GM18909 (cell line): ENCODE data around the gene CACNG4.
"Not testable (repeated sequence)": the region's sequence is repeated elsewhere in the genome, so short reads cannot be mapped to it uniquely, and the experiment has no call there.

ENCODE experiments used
- ATAC-seq: cut with Tn5 transposase; IDR thresholded peaks from one replicate; pipeline ENCODE4 v1.9.1; 2021; ENCODE audit warnings: mild to moderate bottlenecking; ENCODE audit not compliant: unreplicated experiment, poor library complexity

The CACNG4 gene

DNA sequence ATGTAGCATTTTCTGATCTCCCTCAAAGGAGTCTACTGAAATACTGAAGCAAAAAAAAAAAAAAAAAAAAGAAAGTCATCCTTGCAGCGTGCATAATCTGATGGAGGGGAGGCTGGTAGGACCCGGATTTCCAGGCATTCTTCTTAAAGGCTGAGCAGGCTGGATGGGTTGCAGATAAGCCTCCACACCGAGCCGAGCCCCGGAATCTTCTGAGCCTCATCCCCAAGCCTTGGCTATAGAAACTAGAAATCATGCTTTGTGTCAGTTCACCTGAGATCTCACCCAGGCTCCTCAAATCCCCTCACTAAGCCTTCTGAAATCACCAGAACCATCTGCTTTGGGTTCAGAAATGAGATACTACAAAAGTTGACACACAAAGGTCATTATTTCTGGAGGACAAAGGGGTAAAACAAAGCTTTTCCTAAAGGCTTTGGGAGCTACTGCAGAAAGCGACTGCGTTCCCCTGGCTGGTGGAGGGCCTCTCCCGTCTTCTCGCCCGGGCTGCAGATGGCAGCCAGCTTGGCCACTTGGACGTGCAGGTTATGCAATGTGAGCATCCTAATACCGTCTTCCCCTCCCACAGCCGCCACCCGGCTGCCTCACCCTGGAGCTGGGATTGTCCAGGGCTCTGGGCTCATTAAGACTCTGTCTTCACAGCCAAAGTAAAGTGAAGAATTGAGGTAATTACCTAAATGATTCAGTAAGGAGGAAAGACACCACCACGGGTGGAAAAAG lies 4.7 kb upstream of the CACNG4 start:
- ATAC-seq, result no peak

GRCh38 chr17:66960613-66961012 lies 3.9 kb upstream of the CACNG4 start:
- ATAC-seq, result no peak

DNA sequence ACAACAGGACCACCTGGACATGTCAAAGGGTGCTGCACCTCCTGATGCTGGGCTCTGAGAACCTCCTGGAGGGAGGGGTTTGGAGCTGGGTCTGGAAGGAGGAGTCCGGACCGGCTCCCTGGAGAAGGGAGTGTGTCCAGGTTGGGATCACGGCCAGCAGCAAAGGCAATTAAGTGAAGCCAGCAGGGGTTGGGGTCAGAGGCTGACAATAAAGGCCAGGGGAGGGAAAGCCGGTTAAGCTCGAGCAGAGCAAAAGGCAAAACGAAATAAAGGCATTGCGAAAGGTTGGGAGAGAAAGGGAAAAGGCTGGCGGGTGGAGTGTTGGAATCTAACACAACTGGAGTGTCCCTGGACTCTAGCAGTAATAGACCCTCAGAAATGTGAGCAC lies 992 bp upstream of the CACNG4 start:
- no peak for ATAC-seq

GRCh38 chr17:66964930-66965800 lies 658 bp downstream of the CACNG4 start:
- no peak for ATAC-seq

DNA sequence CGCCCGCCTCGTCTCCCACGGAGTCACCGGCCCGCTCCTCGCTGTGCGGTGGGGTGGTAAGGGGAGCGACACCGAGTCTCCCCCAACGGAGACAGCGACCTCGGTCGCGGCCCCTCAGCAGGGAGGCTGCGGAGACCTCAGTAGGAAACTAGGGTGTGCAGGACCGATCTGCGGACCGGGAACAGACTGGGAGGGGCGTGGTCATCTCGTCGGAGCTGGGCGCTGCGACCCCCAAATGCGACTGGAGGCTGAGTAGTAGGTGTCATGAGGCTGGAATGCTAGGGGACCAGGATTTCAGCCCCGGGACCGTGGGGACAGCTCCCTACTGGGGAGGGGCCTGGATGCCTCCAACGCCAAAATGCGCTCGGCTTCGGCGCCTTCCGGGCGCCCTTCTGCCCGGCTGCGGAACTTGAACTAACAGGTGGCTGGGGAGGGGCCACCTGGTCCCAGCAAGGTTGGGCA lies 1.3 kb downstream of the CACNG4 start:
- no peak for ATAC-seq

DNA sequence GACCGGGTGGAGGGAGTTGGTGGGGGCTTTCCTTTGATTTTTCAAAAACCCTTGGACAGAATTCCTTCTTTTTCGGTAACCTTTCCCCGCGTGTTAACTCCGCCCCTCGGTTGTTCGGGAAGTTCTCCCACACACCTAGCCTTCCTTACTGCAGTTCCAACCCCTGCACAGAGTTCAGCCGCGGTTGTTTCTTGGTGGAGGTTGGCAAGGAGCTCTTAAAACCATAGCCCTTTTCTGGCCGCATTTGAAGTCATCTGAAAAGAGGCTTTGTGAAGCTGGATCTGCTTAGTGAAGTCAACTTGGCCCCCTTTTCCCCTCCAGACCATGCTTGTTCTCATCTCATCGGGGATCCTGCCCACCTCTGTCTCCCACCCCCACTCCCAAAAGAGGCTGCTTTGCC lies 1.8 kb downstream of the CACNG4 start:
- ATAC-seq, result no peak

DNA sequence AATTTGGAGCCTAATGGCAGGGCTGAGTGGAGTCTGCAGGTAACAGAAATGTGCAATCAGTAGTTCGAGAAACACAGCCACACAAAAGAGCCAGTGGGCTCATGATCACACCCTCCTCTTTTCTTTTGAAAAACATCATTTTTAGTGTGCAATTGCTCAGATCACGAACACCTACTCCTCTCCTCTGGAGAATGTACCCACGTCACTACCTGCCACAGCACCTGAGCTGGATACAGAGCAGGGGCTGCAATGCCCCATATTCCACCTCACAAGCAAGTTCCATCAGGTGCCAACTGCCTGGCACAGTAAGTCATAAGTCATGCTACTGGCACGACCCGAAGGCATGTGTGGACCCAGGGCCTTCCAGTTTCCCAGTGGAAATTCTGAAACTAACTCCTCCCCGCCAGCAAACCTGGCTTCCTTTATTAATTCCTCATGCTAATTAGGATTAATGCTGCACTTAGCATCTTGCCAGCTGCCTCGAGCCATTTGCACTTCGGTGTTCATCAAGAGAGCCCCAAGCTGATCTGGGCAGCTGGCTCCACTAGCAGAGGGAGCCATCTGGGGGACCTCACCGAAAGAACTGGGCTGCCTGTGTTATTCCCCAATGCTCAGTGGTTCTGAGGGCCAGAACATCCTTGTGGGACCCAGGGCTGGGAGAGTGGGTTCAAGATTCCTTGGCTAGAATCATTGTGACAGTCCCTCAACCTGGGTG lies 2.4 kb downstream of the CACNG4 start:
- ATAC-seq, result no peak

DNA sequence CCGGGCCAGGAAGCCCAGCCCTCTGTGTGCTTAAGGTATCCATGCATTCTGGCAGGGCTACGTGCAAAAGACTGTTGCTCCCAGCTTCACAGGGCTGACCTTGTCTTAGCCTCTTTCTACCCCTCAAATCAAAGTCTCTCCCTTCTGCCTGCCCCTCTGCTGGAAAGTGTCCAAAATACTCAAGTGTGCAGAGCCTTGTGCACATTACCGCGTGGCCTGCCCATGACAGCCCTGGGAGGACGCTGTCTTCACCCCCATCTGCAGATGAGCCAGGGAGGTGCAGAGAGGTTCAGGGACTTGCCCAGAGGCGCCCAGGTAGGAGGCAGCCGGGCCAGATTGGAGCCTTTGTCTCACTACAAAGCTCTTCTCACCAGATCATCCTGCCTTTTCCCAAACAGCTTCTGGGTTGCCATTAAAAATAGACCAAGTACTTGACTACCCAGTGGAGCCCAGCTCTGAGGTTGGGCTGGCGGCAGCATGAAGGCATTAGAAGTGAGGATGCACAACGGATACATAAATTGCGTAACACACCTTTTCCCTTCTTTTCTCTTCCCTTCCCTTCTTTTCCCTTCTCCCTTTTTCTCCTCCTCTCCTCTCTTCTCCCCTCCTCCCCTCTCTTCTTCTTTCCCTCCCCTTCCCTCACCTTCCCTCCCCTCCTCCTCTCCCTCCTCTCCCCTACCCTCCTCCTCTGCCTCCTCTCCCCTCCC lies 3.5 kb downstream of the CACNG4 start:
- no peak for ATAC-seq

DNA sequence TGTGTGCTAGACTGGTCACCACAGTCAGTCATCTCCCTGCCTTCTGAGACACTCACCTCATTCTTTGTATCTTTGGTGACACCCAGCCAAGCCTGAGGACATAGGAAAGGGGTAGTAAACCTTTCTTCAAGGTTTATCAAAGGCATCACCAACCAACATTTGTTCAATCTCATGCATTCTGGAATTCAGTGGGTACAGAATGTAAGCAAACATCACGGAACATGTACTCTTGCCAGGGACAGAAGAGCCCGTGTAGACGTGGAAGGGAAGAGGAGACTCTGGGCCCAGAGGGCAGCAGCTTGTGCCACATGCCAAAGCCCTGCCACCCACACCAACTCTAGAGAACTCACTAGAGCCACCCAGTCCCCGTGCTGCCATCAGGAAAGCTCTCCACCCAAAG lies 4.4 kb downstream of the CACNG4 start:
- no peak for ATAC-seq

- no peak for ATAC-seq
These were observed 5.6 kb downstream of the CACNG4 start for GRCh38 chr17:66970140-66970539.

- ATAC-seq, result no peak
These were observed 6.3 kb downstream of the CACNG4 start for GRCh38 chr17:66970797-66971196.

DNA sequence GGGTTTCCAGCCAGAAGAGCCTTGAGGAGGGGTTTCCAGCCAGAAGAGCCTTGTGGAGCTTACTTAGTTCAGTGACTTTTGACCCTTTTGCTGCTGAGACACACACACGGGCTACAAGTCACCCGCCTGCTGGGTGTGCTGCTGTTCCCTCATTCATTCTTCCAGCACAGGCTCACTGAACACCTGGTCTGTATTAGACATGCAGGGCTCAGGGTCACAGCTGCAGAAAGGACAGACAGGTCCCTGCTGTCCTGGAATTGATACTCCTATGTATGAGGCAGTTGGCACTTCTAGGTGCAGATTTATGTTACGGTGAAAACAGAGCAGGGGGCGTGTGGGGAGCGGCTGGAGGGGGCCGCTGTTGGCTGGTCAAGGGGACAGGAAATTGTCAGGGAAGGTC lies 6.8 kb downstream of the CACNG4 start:
- ATAC-seq, result no peak

- no peak for ATAC-seq
These were observed 7.4 kb downstream of the CACNG4 start for GRCh38 chr17:66971730-66972441.

GRCh38 chr17:66972442-66972830 lies 7.9 kb downstream of the CACNG4 start:
- not testable (repeated sequence) for ATAC-seq

- ATAC-seq, result no peak
These were observed 10.7 kb downstream of the CACNG4 start for GRCh38 chr17:66975188-66975587.

- ATAC-seq, result no peak
These were observed 11.3 kb downstream of the CACNG4 start for GRCh38 chr17:66975614-66976378.

DNA sequence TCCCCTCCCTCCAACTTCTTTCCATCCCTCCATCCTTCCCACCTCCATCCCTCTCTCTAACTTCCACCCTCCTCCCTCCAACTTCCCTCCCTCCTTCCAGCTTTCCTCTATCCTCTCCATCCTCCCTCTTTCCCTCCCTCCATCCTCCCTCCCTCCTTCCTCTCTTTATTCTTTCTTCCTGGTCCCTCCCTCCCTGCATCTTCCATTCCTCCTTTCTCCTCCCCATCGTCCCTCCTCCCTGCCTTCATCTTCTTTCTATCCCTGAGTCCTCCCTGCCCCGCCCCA lies 11.8 kb downstream of the CACNG4 start:
- no peak for ATAC-seq

- no peak for ATAC-seq
These were observed 12.3 kb downstream of the CACNG4 start for GRCh38 chr17:66976781-66977201.

- ATAC-seq, result no peak
These were observed 14.1 kb downstream of the CACNG4 start for GRCh38 chr17:66978514-66979061.
